Stimulated activated CD4-positive, alpha-beta T cell treated with anti-CD3 and anti-CD28 coated beads, Interleukin-15, amount 100 ng/mL, for 48 hours (primary cell): ENCODE measurements around the gene RAB15.

Source experiments
- DNase-seq, 2 donors: peaks; one replicate each; pipeline ENCODE4 v3.0.0-alpha.2; 2020; ENCODE audit warnings: low read depth in 2 of 2

The RAB15 gene

DNA sequence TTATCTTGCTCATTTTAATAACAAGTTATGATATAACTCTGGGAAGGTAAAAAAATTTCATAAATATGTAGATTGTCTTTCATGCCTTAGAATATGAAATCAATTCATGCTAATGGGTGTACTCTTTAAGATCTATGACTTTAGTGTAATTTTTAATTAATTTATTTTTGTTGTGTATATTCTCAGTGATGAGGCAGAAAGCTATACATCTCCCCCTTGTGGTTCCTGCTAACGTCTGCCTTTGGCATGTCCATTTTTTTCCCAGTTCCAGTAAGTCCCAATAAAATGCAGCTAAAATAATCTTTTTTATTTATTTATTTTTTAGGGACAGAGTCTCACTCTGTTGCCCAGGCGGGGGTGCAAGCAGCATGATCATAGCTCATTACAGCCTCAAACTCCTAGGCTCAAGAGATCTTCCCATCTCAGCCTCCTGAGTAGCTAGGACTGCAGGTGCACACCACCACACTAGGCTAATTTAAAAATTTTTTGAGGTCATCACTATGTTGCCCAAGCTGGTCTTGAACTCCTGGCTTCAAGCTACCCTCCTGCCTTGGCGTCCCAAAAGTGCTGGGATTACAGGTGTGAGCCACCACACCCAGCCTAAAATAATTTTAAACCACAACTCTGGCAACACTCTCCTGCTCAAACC lies 61.2 kb downstream of the RAB15 start:
- DNase-seq, result no peak

DNA sequence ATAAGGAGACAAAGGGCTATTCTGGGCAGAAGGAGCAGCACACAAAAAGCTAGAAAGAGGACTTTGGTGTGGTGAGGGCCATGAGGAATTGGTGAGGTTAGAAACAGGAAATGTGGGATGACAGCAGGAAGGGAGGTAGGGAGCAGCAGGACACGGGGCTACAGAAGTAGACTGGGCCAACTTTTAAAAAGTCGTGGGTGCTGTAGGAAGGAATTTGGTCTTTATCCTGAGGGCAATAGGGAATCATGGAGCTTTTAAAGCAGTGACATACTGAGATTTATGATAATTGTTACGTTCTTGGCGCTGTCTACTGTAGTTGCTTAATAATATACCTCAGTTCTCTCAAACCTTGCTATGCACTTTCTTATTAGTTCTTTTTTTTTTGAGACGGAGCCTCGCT lies 66.1 kb downstream of the RAB15 start:
- no peak for DNase-seq

DNA sequence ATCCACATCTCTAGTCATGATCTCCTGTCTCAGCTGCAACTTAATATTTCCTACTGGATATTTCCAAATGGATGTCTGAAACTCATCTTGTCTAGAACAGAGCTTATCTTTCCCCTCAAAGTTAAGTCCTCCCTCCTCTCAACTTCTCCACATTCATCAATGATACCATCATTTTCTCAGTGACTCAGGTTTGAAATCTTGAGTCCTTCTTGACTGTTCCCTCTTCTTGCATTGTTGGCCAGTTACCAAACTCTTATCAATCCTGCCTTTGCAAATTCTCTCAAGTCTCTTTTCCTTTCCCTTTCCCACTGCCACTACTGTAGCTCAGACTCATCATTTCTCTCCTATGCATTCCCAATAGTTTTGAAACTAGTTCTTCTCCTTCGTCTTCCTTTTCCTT lies 72.2 kb downstream of the RAB15 start:
- DNase-seq, result no peak
